ENCODE results near the gene KPNA3.

GRCh38 chr13:49760558-49760957, 31.9 kb downstream of the KPNA3 start:
- TF ChIP-seq POLR2A (IDR thresholded peaks at IDR 0.05; ENCODE audit: low read length): no peak
- no peak for TF ChIP-seq GATA1 (IDR thresholded peaks at IDR 0.05; ENCODE audit: low read depth, low read length)

Data from erythroblast (primary cell).